ENCODE data around the gene RHOXF1. TPM values are rescaled to one million over a fixed set of nuclear protein-coding genes. Genes with fewer than 3 reads are reported as not detected.
"Not testable (repeated sequence)": the region's sequence is repeated elsewhere in the genome, so short reads cannot be mapped to it uniquely, and the experiment has no call there.

RHOXF1 gene
- total RNA-seq, 1 donor from 2014 or later = not detected

DNA sequence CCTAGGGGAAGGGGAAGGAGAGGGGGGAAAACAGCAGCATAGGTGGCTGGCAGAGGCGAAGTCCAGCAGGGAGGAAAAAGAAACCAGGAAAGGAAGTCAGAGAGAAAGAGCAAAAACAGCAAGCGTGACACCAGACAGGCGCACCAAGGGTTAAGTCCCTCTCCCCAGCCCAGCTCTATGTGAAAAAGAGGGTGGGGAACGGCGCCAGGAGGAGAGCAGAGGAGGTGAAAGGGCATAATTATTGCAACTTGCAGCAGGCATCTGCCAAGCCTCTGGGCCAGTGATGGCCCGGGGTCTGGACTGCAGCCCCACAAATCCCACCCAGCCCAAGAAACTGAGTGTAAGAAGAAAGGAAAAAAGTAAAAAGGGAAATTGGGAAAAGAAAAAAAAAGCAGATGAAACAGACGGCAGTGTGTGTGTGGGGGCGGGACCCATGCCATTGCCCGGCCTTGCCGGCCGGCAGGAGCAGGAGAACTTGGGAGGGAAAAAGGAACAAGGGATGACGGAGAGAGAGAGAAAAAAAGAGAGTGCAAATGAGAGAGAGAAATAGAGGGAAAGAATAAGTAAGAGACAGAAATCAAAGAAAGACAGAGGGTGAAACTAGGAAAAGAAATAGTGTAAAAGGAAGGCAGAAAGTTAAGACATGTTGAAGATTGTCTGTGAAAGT, 28.6 kb upstream of the RHOXF1 start:
- Mint-ChIP-seq H3K9me3 (ENCODE audit: unreplicated experiment) (peaks cover 14% of the 10 kb centered on the region), H3K27me3 (ENCODE audit: unreplicated experiment) (no peaks in the 10 kb centered on the region), H3K36me3 (ENCODE audit: low read depth, unreplicated experiment) (peaks cover 10% of the 10 kb centered on the region), H3K4me1 (ENCODE audit: unreplicated experiment) (no peaks in the 10 kb centered on the region), H3K27ac (ENCODE audit: unreplicated experiment) (peak overlapping the region; percentile 83), H3K4me3 (ENCODE audit: unreplicated experiment) (no peak overlapping the region)
- no peak for TF ChIP-seq CTCF (IDR thresholded peaks at IDR 0.05; ENCODE audit: unreplicated experiment)
- DNase-seq (ENCODE audit: low spot score) = no peak

DNA sequence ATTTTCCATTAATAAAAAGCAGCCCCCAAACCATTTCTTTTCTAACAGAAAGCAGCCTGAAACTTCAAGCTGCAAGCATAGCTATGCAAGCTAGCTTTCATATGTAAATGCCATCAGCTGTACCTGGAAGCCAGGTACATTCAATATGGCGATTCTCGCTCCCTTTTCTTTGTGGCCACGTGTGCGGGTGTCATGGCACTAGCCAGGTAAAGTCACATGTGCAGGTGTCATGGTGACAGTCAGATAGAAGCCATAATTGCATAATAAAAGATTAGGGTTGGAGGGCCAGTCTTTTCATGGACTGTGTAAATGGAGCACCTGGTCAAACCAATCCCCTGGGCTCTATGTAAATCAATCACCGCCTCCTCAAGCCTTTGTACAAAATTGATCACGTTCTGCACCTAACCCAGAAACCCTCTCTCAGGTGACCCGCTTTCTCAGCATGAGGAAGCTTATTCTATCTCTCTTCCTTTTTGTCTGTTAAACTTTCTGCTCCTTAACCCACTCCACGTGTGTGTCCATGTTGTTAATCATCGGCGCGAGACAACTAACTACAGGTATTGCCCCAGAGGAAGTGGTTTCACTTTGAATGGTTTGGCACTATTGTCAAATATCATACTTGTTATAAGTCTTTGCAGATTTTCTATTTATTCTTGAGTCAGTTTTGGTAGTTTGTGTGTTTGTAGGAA, 24.7 kb upstream of the RHOXF1 start:
- Mint-ChIP-seq H3K27ac (ENCODE audit: unreplicated experiment) (no peak overlapping the region), H3K4me3 (ENCODE audit: unreplicated experiment) (no peak overlapping the region), H3K27me3 (ENCODE audit: unreplicated experiment) (no peaks in the 10 kb centered on the region), H3K36me3 (ENCODE audit: low read depth, unreplicated experiment) (no peaks in the 10 kb centered on the region), H3K9me3 (ENCODE audit: unreplicated experiment) (no peaks in the 10 kb centered on the region), H3K4me1 (ENCODE audit: unreplicated experiment) (no peaks in the 10 kb centered on the region)
- DNase-seq (ENCODE audit: low spot score) = no peak
- no peak for TF ChIP-seq CTCF (IDR thresholded peaks at IDR 0.05; ENCODE audit: unreplicated experiment)

GRCh38 chrX:120137439-120137838, 21.7 kb upstream of the RHOXF1 start:
- H3K27ac Mint-ChIP-seq (ENCODE audit: unreplicated experiment) = no peak overlapping the region
- H3K4me3 Mint-ChIP-seq (ENCODE audit: unreplicated experiment) = no peak overlapping the region
- TF ChIP-seq CTCF (IDR thresholded peaks at IDR 0.05; ENCODE audit: unreplicated experiment) = no peak
- H3K9me3 Mint-ChIP-seq (ENCODE audit: unreplicated experiment) = no peaks in the 10 kb centered on the region
- no peaks in the 10 kb centered on the region for H3K4me1 Mint-ChIP-seq (ENCODE audit: unreplicated experiment)
- H3K36me3 Mint-ChIP-seq (ENCODE audit: low read depth, unreplicated experiment) = no peaks in the 10 kb centered on the region
- H3K27me3 Mint-ChIP-seq (ENCODE audit: unreplicated experiment) = no peaks in the 10 kb centered on the region
- DNase-seq (ENCODE audit: low spot score) = no peak

DNA sequence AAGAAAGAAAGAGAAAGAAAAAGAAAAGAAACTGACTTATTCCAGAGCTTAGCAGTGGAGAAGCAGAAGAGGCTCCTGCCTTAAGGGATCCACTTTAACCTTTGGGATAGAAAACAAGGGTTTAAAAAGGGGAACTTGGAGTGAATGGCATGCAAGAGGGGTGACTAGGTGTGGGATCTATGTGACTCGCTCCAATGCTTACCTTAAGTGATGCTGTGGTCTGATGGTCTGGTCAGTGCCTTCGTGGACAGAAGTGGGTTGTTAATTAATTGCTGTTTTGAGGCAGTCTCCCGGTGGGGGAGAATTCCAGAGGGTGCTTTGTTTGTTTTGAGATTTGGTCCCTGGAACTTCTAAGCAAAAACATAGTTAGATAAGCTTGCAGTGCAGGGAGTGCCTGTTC, 21.1 kb upstream of the RHOXF1 start:
- no peaks in the 10 kb centered on the region for H3K27me3 Mint-ChIP-seq (ENCODE audit: unreplicated experiment)
- no peak overlapping the region for H3K27ac Mint-ChIP-seq (ENCODE audit: unreplicated experiment)
- H3K4me3 Mint-ChIP-seq (ENCODE audit: unreplicated experiment) = no peak overlapping the region
- no peak for DNase-seq (ENCODE audit: low spot score)
- H3K4me1 Mint-ChIP-seq (ENCODE audit: unreplicated experiment) = no peaks in the 10 kb centered on the region
- no peaks in the 10 kb centered on the region for H3K36me3 Mint-ChIP-seq (ENCODE audit: low read depth, unreplicated experiment)
- no peaks in the 10 kb centered on the region for H3K9me3 Mint-ChIP-seq (ENCODE audit: unreplicated experiment)
- no peak for TF ChIP-seq CTCF (IDR thresholded peaks at IDR 0.05; ENCODE audit: unreplicated experiment)

- Mint-ChIP-seq H3K9me3 (ENCODE audit: unreplicated experiment) (no peaks in the 10 kb centered on the region), H3K36me3 (ENCODE audit: low read depth, unreplicated experiment) (no peaks in the 10 kb centered on the region), H3K27me3 (ENCODE audit: unreplicated experiment) (no peaks in the 10 kb centered on the region), H3K4me1 (ENCODE audit: unreplicated experiment) (no peaks in the 10 kb centered on the region), H3K4me3 (ENCODE audit: unreplicated experiment) (no peak overlapping the region), H3K27ac (ENCODE audit: unreplicated experiment) (no peak overlapping the region)
- DNase-seq (ENCODE audit: low spot score) = no peak
- TF ChIP-seq CTCF (IDR thresholded peaks at IDR 0.05; ENCODE audit: unreplicated experiment) = no peak
Observed at GRCh38 chrX:120136128-120136527, 20.4 kb upstream of the RHOXF1 start.

DNA sequence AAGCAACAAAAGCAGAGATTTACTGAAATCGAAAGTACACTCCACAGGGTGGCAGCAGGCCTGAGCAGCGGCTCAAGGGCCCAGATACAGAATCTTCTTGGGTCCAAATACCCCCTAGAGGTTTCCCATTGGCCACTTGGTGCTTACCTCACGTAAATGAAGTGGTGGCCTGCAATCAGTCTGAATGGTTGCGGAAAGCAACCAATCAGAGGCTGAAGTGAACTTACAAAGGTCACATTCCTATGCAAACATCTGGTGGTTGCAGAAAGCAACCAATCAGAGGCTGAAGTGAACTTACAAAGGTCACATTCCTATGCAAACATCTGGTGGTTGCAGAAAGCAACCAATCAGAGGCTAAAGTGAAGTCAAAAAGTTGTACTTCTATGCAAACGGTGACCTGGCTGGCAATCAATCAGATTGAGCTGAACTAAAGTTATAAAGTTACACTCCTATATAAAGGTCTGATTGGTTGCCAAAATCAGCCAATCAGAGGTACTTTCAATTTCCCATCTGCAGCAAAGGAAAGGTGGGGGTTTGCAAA, 12.7 kb upstream of the RHOXF1 start:
- H3K27ac Mint-ChIP-seq (ENCODE audit: unreplicated experiment); H3K36me3 Mint-ChIP-seq (ENCODE audit: low read depth, unreplicated experiment): not testable (repeated sequence)

More for the DNA sequence above, 12.7 kb upstream of the RHOXF1 start:
- not testable (repeated sequence) for H3K27me3 Mint-ChIP-seq (ENCODE audit: unreplicated experiment); H3K4me3 Mint-ChIP-seq (ENCODE audit: unreplicated experiment); DNase-seq (ENCODE audit: low spot score); H3K4me1 Mint-ChIP-seq (ENCODE audit: unreplicated experiment); H3K9me3 Mint-ChIP-seq (ENCODE audit: unreplicated experiment)

Measured in endothelial cell (in vitro differentiated cells).